Measurements from ENCODE around the gene CKB.

CKB gene

GRCh38 chr14:103537175-103537990 lies 14.8 kb upstream of the CKB start:
- no peak for DNase-seq (ENCODE audit: low read depth)

DNA sequence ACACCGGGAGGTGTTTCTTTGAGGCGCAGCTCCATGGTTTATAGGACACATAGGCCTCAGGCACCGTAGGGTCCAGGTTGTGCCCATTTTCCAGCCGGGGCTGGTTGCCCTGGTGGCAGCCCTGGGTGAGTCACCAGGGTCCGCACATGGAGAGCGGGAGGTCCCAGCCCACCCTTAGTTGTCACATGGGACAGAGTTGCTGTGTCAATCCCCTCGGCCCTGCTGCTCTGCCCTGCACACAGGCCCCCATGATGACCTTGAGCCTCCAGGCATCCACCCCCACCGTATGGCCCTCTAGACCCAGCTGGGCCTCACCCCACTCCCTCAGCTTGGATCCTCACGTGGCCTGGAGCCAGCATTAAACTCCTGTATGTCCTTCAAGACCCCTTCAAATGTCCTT lies 14.1 kb upstream of the CKB start:
- no peak for DNase-seq (ENCODE audit: low read depth)

DNA sequence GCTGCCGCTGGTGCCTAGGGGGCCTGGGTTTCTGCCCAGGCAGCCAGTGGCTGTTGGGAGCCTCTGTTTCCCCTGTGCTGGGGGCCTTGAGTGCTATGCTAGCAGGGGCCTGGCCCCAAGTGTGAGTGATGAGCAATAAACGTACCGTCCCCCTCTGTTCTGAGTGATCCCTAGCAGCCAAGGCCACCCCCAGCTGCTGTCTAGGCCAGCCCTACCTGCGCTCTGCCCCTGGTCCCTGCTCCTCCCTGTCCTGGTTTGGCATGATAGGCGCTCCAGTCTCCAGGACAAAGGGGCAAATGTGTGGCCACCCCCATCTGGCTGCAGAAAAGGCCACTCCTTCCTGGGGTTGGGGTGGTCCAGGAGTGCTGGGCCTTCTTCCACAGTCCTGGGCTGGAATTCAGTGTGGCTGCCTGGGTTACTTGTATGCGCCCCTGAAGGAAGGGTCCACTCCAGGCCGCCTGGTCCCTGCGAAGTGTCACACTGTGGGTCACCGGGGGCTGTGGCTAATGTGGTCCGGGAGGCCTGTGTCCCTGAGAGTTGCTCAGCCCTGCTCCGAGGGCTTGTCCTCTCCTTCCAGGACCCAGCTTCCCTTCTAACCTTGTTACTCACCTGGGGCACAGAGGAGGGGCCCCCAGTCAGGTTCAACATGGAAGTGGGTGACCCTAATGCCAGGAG lies 13.4 kb upstream of the CKB start:
- DNase-seq (ENCODE audit: low read depth), result no peak

DNA sequence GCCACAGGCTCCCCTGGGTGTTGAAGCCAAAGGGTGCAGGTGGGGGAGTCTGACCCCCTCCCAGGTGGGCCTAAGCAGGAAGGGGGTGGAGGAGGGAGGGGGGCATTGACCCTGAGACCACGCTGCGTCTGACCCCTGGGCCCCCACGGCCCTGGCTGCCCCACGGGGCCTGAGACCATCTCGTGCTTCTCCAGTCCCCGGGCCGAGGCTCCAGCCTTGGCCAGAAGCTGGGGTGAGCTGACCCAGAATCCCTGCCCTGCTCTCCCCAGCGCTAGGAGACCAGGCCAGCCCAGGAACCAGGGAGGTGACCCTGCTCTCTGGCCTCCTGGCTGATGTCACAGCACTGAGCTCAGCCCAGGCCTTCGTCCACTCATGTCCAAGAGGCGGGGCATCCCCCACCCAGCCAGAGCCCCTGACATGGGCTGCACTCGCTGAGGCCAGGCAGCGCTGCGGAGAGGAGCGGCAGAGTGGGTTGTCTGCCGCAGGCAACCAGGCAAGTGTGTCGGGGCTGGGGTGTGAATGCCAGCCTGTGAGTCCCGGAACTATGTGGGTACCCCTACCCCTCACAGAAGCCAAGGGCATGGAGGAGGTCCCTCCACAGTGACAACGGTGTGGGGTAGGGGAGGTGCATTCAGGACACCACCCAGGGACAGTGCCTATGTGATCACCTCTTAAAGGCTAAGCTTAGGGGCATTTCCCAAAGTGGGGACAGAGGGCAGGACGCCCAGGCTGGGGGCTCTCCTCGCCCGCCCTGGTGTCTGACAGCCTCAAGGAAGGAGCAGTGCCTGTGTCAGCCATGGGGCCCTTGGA lies 12.7 kb upstream of the CKB start:
- DNase-seq (ENCODE audit: low read depth), result no peak

- no peak for DNase-seq (ENCODE audit: low read depth)
Measured at GRCh38 chr14:103534576-103535061, 12.0 kb upstream of the CKB start.

DNA sequence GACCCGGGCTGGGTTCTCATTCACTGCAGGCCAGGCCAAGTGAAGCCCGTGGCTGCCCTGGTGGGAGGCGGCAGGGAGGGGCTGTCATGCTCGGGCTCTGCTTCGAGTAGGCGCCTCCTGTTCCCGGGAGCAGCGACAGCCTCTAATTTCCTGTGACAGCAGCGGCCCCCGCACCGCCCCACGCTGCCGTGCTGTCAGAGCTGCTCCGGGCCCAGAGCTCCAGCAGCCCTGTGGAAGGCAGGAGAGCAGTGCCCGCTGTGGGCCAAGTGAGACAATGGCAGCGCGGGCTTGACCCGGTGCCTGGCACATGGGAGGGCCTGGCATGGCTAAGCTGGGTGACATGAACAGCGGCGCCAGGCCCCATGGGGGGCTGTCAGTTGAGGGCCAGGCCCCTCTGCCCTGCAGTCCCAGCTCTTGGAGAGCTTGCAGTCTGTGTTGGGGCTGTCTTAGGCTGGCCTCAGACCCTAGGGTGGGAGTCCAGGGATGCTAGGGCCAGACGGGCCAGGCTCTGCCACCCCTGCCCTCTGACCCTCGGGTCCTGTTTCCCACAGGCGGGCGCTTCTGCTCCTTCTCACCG lies 11.5 kb upstream of the CKB start:
- DNase-seq (ENCODE audit: low read depth), result no peak

GRCh38 chr14:103533137-103533998 lies 10.7 kb upstream of the CKB start:
- DNase-seq (ENCODE audit: low read depth), result no peak

GRCh38 chr14:103532216-103533136 lies 9.8 kb upstream of the CKB start:
- DNase-seq (ENCODE audit: low read depth), result no peak

GRCh38 chr14:103531421-103532215 lies 9.0 kb upstream of the CKB start:
- DNase-seq (ENCODE audit: low read depth), result no peak

GRCh38 chr14:103530831-103531230 lies 8.2 kb upstream of the CKB start:
- DNase-seq (ENCODE audit: low read depth), result no peak

GRCh38 chr14:103530390-103530789 lies 7.8 kb upstream of the CKB start:
- DNase-seq (ENCODE audit: low read depth), result no peak

GRCh38 chr14:103529383-103530365 lies 7.0 kb upstream of the CKB start:
- no peak for DNase-seq (ENCODE audit: low read depth)

DNA sequence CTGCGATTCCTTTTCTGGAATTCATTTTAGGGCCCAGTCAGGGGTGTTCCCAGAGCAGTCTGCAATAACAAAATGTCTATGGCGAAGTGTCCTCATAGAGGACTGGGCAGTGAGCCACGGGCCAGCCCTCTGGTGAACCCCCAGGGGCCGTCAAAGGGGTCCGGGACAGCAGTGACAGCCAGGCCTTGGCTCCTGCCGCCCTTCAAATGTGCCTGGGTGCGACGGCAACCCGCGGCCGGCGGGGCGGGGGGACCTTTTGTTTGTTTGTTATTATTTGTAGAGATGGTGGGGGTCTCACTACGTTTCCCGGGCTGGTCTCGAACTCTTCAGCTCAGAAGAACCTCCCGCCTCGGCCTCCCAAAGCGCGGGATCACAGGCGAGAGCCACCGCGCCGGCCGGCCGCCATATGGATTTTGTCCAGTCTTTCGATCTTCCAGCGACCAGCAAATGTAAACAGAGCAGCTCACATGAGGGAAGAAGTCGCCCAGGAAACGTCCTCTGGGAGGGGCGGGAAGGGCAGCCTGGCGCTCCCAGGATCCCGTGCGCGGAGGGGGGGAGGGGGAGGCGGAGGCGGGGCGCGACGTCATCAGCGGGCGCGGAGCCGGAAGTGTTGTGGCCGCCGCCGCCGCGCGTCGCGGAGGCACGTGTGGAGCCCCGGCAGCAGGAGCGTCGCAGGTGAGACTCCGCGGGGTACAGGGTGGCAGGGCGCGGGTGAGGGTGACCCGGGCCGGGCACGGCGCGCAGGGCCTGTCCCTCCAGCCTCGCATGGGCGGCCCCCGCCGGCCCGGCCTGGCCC lies 6.2 kb upstream of the CKB start, which contains the start of gene TRMT61A:
TRMT61A (plus strand) TSS at position 610 of the 796 bp plus-strand sequence. CDS start 783 bp downstream, outside the sequence.
- DNase-seq (ENCODE audit: low read depth), result peak; percentile 59

DNA sequence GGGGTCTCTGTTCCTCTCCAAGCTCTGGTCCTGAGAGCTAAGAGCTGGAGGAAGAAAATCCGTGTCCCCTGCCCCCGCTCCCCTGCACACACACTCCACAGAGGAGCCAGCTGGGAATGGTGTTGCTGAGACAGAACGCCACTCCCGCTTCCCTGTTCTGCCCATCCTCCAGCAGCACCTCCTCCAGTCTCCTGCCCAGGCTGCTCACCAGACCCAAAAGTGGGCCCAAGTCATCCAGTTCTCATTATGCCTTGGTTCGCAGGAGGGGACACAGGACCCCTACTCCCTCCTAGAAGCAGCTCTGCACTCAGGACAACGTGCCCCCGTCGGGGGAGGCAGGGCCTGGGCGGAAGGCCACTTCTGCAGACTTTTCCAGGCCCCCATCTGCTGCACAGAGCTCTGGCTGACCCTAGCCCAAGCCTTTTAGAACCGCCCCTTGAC lies 5.5 kb upstream of the CKB start:
- no peak for DNase-seq (ENCODE audit: low read depth)

DNA sequence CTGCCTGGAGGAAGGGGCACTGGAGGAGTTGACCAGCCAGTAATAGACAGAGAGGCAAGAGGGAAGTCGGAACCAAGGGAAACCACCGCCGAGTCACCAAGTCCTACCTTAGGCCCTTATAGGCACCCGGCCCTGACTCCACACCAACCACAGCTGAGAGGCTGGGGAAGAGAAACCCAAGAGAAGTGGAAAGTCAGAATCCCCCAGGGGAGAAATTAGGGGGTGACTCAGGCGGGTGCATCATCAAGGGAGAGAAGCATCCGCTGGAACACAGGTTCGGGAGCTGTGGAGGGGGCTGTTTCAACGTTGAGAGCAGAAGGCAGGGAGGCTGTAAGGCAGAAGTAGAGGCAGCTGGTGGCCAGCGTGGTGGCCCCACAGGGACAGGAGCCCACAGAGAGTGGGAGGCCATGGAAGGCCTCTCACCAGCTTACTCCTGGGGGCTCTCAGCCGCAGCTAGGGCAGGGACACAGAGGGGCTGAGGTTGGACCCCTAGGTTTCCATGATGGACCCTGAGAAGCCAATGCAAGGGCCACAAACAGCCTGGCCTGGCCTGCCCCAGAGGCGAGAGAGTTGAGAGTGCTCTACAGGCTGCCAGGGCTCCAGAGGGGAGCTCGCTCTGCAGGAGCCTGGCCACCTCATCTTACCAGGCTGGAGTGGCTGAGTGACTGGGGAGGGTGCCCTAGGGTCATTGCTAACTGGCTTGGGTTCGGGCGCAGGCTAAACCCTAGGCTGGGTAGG lies 4.9 kb upstream of the CKB start:
- no peak for DNase-seq (ENCODE audit: low read depth)

- DNase-seq (ENCODE audit: low read depth), result no peak
Measured at GRCh38 chr14:103526914-103527248, 4.3 kb upstream of the CKB start.

All from HS-27A (cell line).